Common myeloid progenitor, CD34-positive (primary cell): ENCODE results near the gene FAR2.

ENCODE experiments used
- CTCF ChIA-PET: fragments of 350-600 bp; sonication (Branson Sonifier 250); formaldehyde crosslinking; loops from one replicate; lab custom pipeline; 2021; ENCODE audit warnings: antibody characterized with exemption; lab: Charles Lee
- POLR2A ChIA-PET: fragments of 350-600 bp; sonication (Branson Sonifier 250); formaldehyde crosslinking; loops from one replicate; lab custom pipeline; 2021; ENCODE audit warnings: antibody characterized with exemption; lab: Charles Lee
- DNase-seq, 3 donors: peaks; one replicate each; pipeline versions ENCODE4 v3.0.0 to v3.0.0-alpha.2; 2013
- H3K27ac ChIP-seq, 2 experiments: 1 replicate in 1 of 2; 2 replicates in 1 of 2; pipeline ENCODE4 v1.7.0; 2013; ENCODE audit warnings: inconsistent platforms in 2 of 2, low read length in 2 of 2, mild to moderate bottlenecking in 2 of 2, low read depth in 1 of 2, moderate library complexity in 1 of 2; ENCODE audit not compliant: severe bottlenecking in 2 of 2, insufficient read depth in 1 of 2, poor library complexity in 1 of 2
- H3K27me3 ChIP-seq, 5 experiments: replicated peaks in 2 of 5; 1 replicate in 3 of 5; 2 replicates in 2 of 5; pipeline versions ENCODE4 v1.6.1 to v1.7.0; 2013; ENCODE audit warnings: low read length in 4 of 5, mild to moderate bottlenecking in 2 of 5, moderate library complexity in 2 of 5, inconsistent platforms in 1 of 5; ENCODE audit not compliant: insufficient read depth in 5 of 5, control insufficient read depth in 4 of 5
- H3K36me3 ChIP-seq, 4 experiments: 1 replicate in 2 of 4; 2 replicates in 2 of 4; pipeline versions ENCODE4 v1.6.1 to v1.7.0; 2013; ENCODE audit warnings: low read length in 3 of 4, control low read depth in 1 of 4, mild to moderate bottlenecking in 1 of 4; ENCODE audit not compliant: control insufficient read depth in 4 of 4, insufficient read depth in 4 of 4
- H3K4me1 ChIP-seq, 4 experiments: 1 replicate in 3 of 4; 2 replicates in 1 of 4; pipeline versions ENCODE4 v1.6.1 to v1.7.1; 2013; ENCODE audit warnings: low read length in 3 of 4, mild to moderate bottlenecking in 3 of 4, control low read depth in 1 of 4, inconsistent platforms in 1 of 4, moderate library complexity in 1 of 4; ENCODE audit not compliant: control insufficient read depth in 4 of 4, insufficient read depth in 4 of 4; ENCODE audit errors: control extremely low read depth in 1 of 4
- H3K4me3 ChIP-seq, 7 experiments: 1 replicate in 4 of 7; 2 replicates in 3 of 7; pipeline versions ENCODE4 v1.5.1 to v1.7.0; 2013; ENCODE audit warnings: mild to moderate bottlenecking in 7 of 7, low read length in 6 of 7, moderate library complexity in 6 of 7, inconsistent platforms in 2 of 7, low read depth in 2 of 7, control low read depth in 1 of 7; ENCODE audit not compliant: insufficient read depth in 4 of 7, control insufficient read depth in 1 of 7; ENCODE audit errors: extremely low read depth in 1 of 7
- H3K9me3 ChIP-seq, 5 experiments: 1 replicate in 4 of 5; 2 replicates in 1 of 5; pipeline versions ENCODE4 v1.6.1 to v1.7.1; 2013; ENCODE audit warnings: low read length in 4 of 5, mild to moderate bottlenecking in 2 of 5, inconsistent platforms in 1 of 5, low read depth in 1 of 5, moderate library complexity in 1 of 5; ENCODE audit not compliant: control insufficient read depth in 4 of 5, insufficient read depth in 2 of 5; ENCODE audit errors: control extremely low read depth in 1 of 5
- WGBS: methylation state at CpG from one replicate; pipeline ENCODE4 v1.1.5; 2013; ENCODE audit not compliant: insufficient coverage; 5-methylcytosine and 5-hydroxymethylcytosine counted together

Gene FAR2

DNA sequence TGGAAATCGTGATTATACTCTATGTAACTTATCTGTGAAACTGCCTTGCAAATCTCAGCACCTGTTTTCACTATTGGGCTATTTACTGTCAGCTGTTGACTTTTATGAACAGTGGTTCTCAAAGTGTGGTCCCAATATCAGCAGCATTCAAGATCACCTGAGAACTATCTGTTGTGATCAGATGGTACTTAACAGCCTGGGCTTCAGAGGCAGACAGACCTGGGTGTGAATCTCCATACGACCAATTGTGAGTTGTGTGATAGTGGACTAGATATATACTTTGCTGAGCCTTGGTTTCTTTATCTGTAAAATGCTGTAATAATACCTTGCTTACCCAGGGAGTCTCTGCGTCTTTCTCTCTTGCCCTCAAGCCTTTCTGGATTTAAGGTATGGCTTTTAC, 126.8 kb downstream of the FAR2 start:
- WGBS, result 90% methylated on average over 2 of the region's 3 CpGs
- ChIA-PET CTCF (interaction anchor here (0.7 to 1.5 kb wide), 4 partner anchors 20 to 124 kb away, joined by 3 to 4 read pairs (median 4); no protein-coding TSS in a partner anchor), POLR2A (no interaction called here)
- no peak for DNase-seq
- Histone ChIP-seq H3K27ac (no peak overlapping the region), H3K36me3 (peaks cover 5 to 30% (median 13%) of the 10 kb centered on the region in 4 experiments), H3K9me3 (no peaks in the 10 kb centered on the region), H3K4me1 (peaks cover 0 to 26% (median 16%) of the 10 kb centered on the region in 4 experiments), H3K4me3 (no peak overlapping the region), H3K27me3 (no peaks in the 10 kb centered on the region)

DNA sequence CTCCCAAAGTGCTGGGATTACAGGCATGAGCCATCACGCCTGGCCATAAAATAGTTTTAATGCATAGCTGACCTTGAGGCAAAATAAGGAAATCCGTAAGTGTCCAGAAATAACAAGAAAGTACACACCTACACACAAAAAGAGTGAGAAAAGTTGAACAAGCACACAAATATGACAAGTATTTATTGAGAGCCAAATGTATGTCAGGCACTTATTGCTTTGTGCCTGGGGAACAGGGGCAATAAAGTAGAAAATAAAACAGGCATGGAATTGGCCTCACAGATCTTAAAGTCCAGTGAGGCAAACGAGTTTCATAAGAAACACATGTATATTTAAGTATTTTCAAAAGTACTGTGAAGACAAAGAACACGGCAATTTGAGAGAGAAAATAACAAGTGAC, 128.2 kb downstream of the FAR2 start:
- Histone ChIP-seq H3K27me3 (no peaks in the 10 kb centered on the region), H3K36me3 (peaks cover 0 to 26% (median 9%) of the 10 kb centered on the region in 4 experiments), H3K4me3 (no peak overlapping the region), H3K27ac (no peak overlapping the region), H3K9me3 (no peaks in the 10 kb centered on the region), H3K4me1 (peaks cover 9 to 40% (median 30%) of the 10 kb centered on the region in 4 experiments)
- no peak for DNase-seq
- CTCF ChIA-PET, result interaction anchor here (0.9 to 1.5 kb wide), 3 partner anchors 35 to 129 kb away, joined by 3 to 5 read pairs (median 4); partner anchors contain the start of gene FAR2
- WGBS, result 80% methylated on average over 1 of the region's 4 CpGs
- POLR2A ChIA-PET, result interaction anchor here (0.6 kb wide), 1 partner anchor 68 kb away, joined by 4 read pairs; no protein-coding TSS in a partner anchor

DNA sequence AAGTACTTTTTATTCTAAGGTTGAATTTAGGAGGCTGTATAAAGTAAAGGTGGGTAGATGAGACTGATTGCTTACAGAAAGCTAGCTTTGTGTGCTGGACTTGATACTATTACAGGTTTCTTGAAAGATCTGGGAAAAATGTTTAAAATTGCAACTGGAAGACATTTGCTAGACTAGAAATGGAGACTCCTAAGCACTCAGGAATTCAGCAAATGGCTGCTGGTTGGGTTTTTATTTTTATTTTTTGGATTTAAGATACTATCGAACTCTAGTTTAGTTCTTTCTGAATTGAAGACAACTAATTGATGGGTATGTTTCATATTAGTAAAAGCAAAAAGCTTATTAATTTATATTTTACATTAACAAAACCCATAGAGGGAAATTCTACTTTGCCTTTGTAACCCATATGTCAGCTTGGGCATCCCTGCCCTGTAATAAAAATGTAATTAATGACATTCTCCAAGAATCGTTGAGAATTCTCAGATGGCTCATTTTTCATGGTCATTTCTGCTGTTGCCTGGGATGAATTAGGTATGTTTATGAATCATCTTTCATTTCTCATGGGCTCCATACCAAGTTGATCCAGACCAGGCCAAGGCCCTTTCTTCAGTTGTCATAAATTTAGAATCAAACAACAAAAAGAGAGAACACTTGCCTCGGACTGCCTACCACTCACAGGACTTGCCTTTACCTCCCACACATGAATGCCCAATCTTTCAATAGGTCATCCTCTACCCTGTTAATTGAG, 129.8 kb downstream of the FAR2 start:
- ChIA-PET POLR2A (interaction anchor here (0.6 kb wide), 1 partner anchor 25 kb away, joined by 3 read pairs; no protein-coding TSS in a partner anchor), CTCF (interaction anchor here (0.7 to 2.0 kb wide), 10 partner anchors 9 to 130 kb away, joined by 3 to 7 read pairs (median 4); partner anchors contain the start of gene FAR2)
- no peaks in the 10 kb centered on the region for H3K27me3 ChIP-seq
- H3K9me3 ChIP-seq, result no peaks in the 10 kb centered on the region
- H3K4me1 ChIP-seq, result peaks cover 13 to 50% (median 33%) of the 10 kb centered on the region in 4 experiments
- H3K27ac ChIP-seq, result no peak overlapping the region
- no peak for DNase-seq
- H3K36me3 ChIP-seq, result peaks cover 0 to 13% (median 5%) of the 10 kb centered on the region in 4 experiments
- 100% methylated on average over 1 of the region's 3 CpGs for WGBS
- H3K4me3 ChIP-seq, result no peak overlapping the region

DNA sequence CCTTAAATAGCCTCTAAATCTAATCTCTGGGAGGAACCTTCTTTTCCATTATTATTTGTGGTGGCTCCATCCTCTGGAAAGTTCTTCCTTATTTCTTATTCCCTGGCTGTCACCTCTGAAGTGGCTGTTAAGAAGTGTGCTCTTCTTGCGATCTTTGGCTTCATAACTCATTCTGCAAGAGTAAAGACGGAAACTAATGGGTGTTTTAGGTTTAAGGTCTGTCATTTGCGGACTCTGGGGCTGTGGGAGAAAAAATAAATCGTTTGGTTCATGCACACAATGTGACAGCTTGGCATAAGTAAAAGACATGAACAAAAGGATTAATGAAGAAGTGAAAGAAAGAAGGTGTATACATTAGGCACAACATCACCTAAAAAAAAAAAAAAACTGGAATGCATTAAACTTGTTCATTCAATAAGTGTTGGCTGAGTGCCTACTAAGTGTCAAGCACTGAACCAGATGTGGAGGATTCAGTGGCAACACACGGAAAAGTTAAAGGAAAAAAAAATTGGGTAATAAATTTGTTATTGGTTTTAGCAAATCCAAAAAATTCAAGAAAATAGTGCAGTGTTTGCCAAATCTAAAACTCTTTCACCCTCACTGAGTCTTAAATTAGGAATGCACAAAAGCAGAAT, 132.4 kb downstream of the FAR2 start:
- POLR2A ChIA-PET, result interaction anchor here (1.1 to 2.6 kb wide), 4 partner anchors 29 to 133 kb away, joined by 4 to 27 read pairs (median 8); partner anchors contain the start of gene FAR2

DNA sequence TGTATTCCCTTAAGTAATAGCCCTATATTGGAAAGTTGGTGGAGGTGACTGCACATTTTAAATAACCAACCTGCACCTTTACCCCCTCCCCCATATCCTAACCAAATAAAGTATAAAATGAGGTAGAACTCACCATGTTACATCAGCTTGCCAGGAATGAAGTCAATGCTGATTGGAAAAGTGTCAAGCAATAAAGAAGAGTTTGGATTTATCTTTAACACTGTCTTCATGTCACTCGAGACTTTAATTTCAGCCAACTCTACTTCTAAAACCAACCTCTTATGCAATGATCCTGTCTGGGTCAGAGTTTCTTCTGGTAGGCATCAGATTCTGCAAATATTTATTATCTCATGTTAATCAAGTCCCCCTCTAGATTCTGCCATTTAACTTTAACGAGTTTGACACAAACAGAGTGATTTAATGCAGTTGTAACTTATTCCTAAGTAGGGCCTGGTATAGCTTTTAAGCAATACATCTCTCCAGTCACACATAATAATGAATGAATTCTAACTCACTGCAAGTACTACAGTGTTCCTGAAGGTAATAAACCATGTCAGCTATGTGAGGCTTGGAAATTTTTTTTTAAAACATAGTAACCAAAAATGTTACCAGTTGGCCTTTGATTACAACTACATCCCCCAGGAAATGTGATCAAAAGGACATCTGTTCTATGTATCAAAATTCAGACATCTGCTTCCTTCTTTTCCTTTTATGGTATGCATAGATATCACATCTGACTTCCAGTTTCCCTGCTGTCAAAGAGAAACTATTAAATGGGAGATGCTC, 133.1 kb downstream of the FAR2 start:
- H3K4me3 ChIP-seq, result peak overlapping the region in 5 of 7 experiments; percentile 24 to 57 (median 56)
- no peaks in the 10 kb centered on the region for H3K27me3 ChIP-seq
- peaks cover 0 to 4% (median 0%) of the 10 kb centered on the region in 5 experiments for H3K9me3 ChIP-seq
- CTCF ChIA-PET, result interaction anchor here (1.1 kb wide), 1 partner anchor 35 kb away, joined by 3 read pairs; no protein-coding TSS in a partner anchor
- DNase-seq, result peak; percentile 91 to 97 (median 95)
- WGBS, result no CpG with 5 or more reads among the region's 2 CpGs
- H3K36me3 ChIP-seq, result peaks cover 0 to 9% (median 4%) of the 10 kb centered on the region in 4 experiments
- POLR2A ChIA-PET, result interaction anchor here (0.6 to 2.6 kb wide), 7 partner anchors 18 to 795 kb away, joined by 3 to 27 read pairs (median 4); partner anchors contain the start of gene FAR2
- peak overlapping the region; percentile 65 to 77 for H3K27ac ChIP-seq
- peaks cover 13 to 60% (median 33%) of the 10 kb centered on the region in 4 experiments for H3K4me1 ChIP-seq

More for the DNA sequence above, 132.4 kb downstream of the FAR2 start:
- Histone ChIP-seq H3K36me3 (peaks cover 0 to 6% (median 5%) of the 10 kb centered on the region in 4 experiments), H3K27ac (peak overlapping the region; percentile 65 to 74), H3K4me3 (peak overlapping the region in 5 of 7 experiments; percentile 24 to 57 (median 56)), H3K9me3 (peaks cover 0 to 4% (median 0%) of the 10 kb centered on the region in 5 experiments), H3K27me3 (no peaks in the 10 kb centered on the region), H3K4me1 (peaks cover 13 to 59% (median 33%) of the 10 kb centered on the region in 4 experiments)
- CTCF ChIA-PET, result interaction anchor here (0.7 to 2.0 kb wide), 6 partner anchors 27 to 126 kb away, joined by 3 to 6 read pairs (median 4); no protein-coding TSS in a partner anchor
- DNase-seq, result peak in 2 of 3 donors; percentile 30 to 52
- 19% methylated on average over 3 of the region's 5 CpGs for WGBS
